Left lung (tissue), 10 donors: ENCODE measurements around the gene TLE1. TPM values are rescaled to one million over a fixed set of nuclear protein-coding genes. Genes with fewer than 3 reads are reported as not detected.
A peak's percentile ranks its signal among the peaks of the same experiment; 100 is the strongest.

Experiments
- ATAC-seq: fragments of 200-7000 bp; cut with Tn5 transposase; one replicate; pipeline ENCODE4 v1.9.1; 2020; ENCODE audit warnings: moderate library complexity
- DNase-seq, 4 donors: peaks; one replicate each; pipeline ENCODE4 v3.0.0-alpha.2; 2013 to 2020
- H3K27ac ChIP-seq, 2 donors: fragments of 200-600 bp; sonication (generic) in 1 of 2; one replicate each; pipeline versions ENCODE4 v1.5.0 to v1.8.0; 2020 to 2021
- H3K27me3 ChIP-seq, 2 donors: fragments of 200-600 bp; sonication (generic) in 1 of 2; one replicate each; pipeline versions ENCODE4 v1.5.0 to v1.8.0; 2020 to 2021
- H3K36me3 ChIP-seq, 2 donors: fragments of 200-600 bp; sonication (generic) in 1 of 2; one replicate each; pipeline versions ENCODE4 v1.5.0 to v1.8.0; 2020 to 2021
- H3K4me1 ChIP-seq, 2 donors: fragments of 200-600 bp; one replicate each; pipeline ENCODE4 v1.8.0; 2021
- H3K4me3 ChIP-seq, 2 donors: fragments of 200-600 bp; sonication (generic) in 1 of 2; one replicate each; pipeline versions ENCODE4 v1.5.0 to v1.8.0; 2020 to 2021; ENCODE audit warnings: mild to moderate bottlenecking in 1 of 2
- H3K9me3 ChIP-seq, 2 donors: fragments of 200-600 bp; sonication (generic) in 1 of 2; one replicate each; pipeline versions ENCODE4 v1.5.0 to v1.8.0; 2020 to 2021
- CTCF ChIP-seq, 2 donors: fragments of 200-600 bp; sonication (generic) in 1 of 2; IDR thresholded peaks; one replicate each; pipeline versions ENCODE4 v1.5.0 to v1.8.0; 2021; ENCODE audit warnings: antibody characterized with exemption in 2 of 2
- intact Hi-C, 2 donors: fragments of 100-400 bp; cut with DNase I; formaldehyde crosslinking; loops; one replicate each; pipeline versions ENCODE4 v1.11.2 to v1.14.2; 2022
- polyA plus RNA-seq, 6 donors: library from polyadenylated mRNA; unstranded; fragments of 120-200 nt; gene quantifications; one replicate each; pipeline ENCODE4 v1.2.1, GENCODE V29; 2013; ENCODE audit not compliant: insufficient read length in 6 of 6
- total RNA-seq, 2 donors: library from RNA; stranded (reverse); fragmentation: NEBNext Ultra II Directional; extraction: Animal tissue kit (Norgen Biotek cat#: 25700); gene quantifications; one replicate each; pipeline ENCODE4 v1.2.1, GENCODE V29; 2021
- donor health status: DM: no; HTN: yes; CAD: no.
- donor health status: DM: no; HTN: no; CAD: no.

The TLE1 gene
- total and polyA plus RNA-seq, 8 donors, result 15.1 to 44.3 (median 40.0) TPM

GRCh38 chr9:81601639-81602623 lies 87.4 kb downstream of the TLE1 start:
- no peaks in the 10 kb centered on the region for H3K27me3 ChIP-seq
- no peak overlapping the region for H3K4me3 ChIP-seq
- no peak for TF ChIP-seq CTCF (IDR thresholded peaks at IDR 0.05)
- intact Hi-C loops, result no loop called here
- peak overlapping the region in 1 of 2 donors; percentile 57 for H3K27ac ChIP-seq
- ATAC-seq (no peak), DNase-seq (no peak)
- peaks cover 4% of the 10 kb centered on the region in 2 donors for H3K4me1 ChIP-seq
- H3K9me3 ChIP-seq, result no peaks in the 10 kb centered on the region
- H3K36me3 ChIP-seq, result peaks cover 0 to 19% of the 10 kb centered on the region in 2 donors

GRCh38 chr9:81600631-81601030 lies 88.7 kb downstream of the TLE1 start:
- no peak for TF ChIP-seq CTCF (IDR thresholded peaks at IDR 0.05)
- Histone ChIP-seq H3K4me3 (no peak overlapping the region), H3K9me3 (no peaks in the 10 kb centered on the region), H3K27ac (no peak overlapping the region), H3K4me1 (peaks cover 4% of the 10 kb centered on the region in 2 donors), H3K36me3 (peaks cover 0 to 11% of the 10 kb centered on the region in 2 donors), H3K27me3 (no peaks in the 10 kb centered on the region)
- DNase-seq (no peak), ATAC-seq (no peak)
- intact Hi-C loops, result no loop called here

GRCh38 chr9:81599837-81600236 lies 89.5 kb downstream of the TLE1 start:
- H3K4me3 ChIP-seq, result no peak overlapping the region
- H3K27me3 ChIP-seq, result no peaks in the 10 kb centered on the region
- no peak for DNase-seq
- ATAC-seq, result no peak
- no peaks in the 10 kb centered on the region for H3K9me3 ChIP-seq
- peaks cover 4% of the 10 kb centered on the region in 2 donors for H3K4me1 ChIP-seq
- no peak for TF ChIP-seq CTCF (IDR thresholded peaks at IDR 0.05)
- H3K27ac ChIP-seq, result no peak overlapping the region
- intact Hi-C loops, result no loop called here
- H3K36me3 ChIP-seq, result peaks cover 0 to 11% of the 10 kb centered on the region in 2 donors

GRCh38 chr9:81598811-81599210 lies 90.5 kb downstream of the TLE1 start:
- Histone ChIP-seq H3K4me1 (peaks cover 0 to 4% of the 10 kb centered on the region in 2 donors), H3K9me3 (no peaks in the 10 kb centered on the region), H3K27me3 (no peaks in the 10 kb centered on the region), H3K27ac (no peak overlapping the region), H3K36me3 (peaks cover 0 to 6% of the 10 kb centered on the region in 2 donors), H3K4me3 (no peak overlapping the region)
- DNase-seq (no peak), ATAC-seq (no peak)
- no peak for TF ChIP-seq CTCF (IDR thresholded peaks at IDR 0.05)
- intact Hi-C loops, result no loop called here

GRCh38 chr9:81598123-81598497 lies 91.2 kb downstream of the TLE1 start:
- DNase-seq (no peak), ATAC-seq (no peak)
- Histone ChIP-seq H3K36me3 (peaks cover 0 to 2% of the 10 kb centered on the region in 2 donors), H3K4me3 (no peak overlapping the region), H3K27ac (no peak overlapping the region), H3K4me1 (peaks cover 0 to 4% of the 10 kb centered on the region in 2 donors), H3K9me3 (no peaks in the 10 kb centered on the region), H3K27me3 (no peaks in the 10 kb centered on the region)
- intact Hi-C loops, result no loop called here
- TF ChIP-seq CTCF (IDR thresholded peaks at IDR 0.05), result no peak
